Lower leg skin (tissue), 3 donors: Measurements from ENCODE around the gene KCNN3.

Experiments
- CTCF ChIP-seq, 3 donors: fragments of 450-650 bp; IDR thresholded peaks; one replicate each; pipeline ENCODE4 v1.5.1; 2016; ENCODE audit warnings: antibody characterized with exemption in 3 of 3, mild to moderate bottlenecking in 3 of 3, moderate library complexity in 2 of 3
- POLR2A ChIP-seq, 2 donors: fragments of 450-650 bp; IDR thresholded peaks; one replicate each; pipeline ENCODE4 v1.6.1; 2016 to 2017; ENCODE audit warnings: antibody characterized with exemption in 2 of 2, mild to moderate bottlenecking in 1 of 2, moderate library complexity in 1 of 2

DNA sequence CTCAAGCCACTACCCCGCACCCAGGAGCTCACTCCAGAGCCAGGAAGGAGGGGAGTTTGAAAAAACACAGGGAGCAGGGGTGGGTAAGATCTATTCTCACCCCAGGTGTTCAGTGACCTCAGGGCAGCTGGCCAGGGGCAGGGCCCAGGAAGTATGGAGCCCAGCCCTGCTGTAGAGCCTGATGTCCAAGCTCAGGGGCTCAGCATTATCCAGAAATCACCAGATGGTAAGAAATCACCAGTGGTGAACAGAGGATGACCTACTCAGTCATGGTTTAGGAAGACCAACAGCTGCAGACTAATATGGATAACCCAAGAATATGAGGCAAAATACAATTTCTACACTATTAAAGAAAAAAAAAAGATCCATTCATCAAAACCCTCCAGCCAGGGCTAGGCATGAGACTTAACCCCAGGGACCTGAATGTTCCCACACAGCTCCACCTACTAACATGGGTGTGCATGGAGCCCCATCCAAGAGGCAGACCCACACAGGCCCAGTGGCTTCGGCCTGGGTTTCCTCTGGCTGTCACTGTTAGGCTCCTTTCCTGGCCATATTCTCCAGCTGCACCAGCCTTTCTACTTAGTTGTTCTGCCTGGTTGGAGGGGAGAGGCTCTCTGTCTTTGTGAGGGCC is 67.6 kb downstream of the KCNN3 start:
- TF ChIP-seq CTCF (IDR thresholded peaks at IDR 0.05) = no peak
- TF ChIP-seq POLR2A (IDR thresholded peaks at IDR 0.05) = no peak
